Uterus (tissue), 4 donors: ENCODE measurements around the gene MADD. TPM values are rescaled to one million over a fixed set of nuclear protein-coding genes. Genes with fewer than 3 reads are reported as not detected.

ENCODE experiments used
- DNase-seq, 2 donors: peaks; one replicate each; pipeline ENCODE4 v3.0.0-alpha.2; 2019 to 2020
- H3K27ac ChIP-seq, 2 donors: fragments of 200-600 bp; sonication (generic); 1 replicate in 1 of 2; 2 replicates in 1 of 2; pipeline ENCODE4 v1.5.1; 2016 to 2018
- H3K27me3 ChIP-seq, 2 donors: fragments of 200-600 bp; sonication (generic); one replicate each; pipeline ENCODE4 v1.5.1; 2018 to 2019; ENCODE audit warnings: control low read depth in 1 of 2
- H3K36me3 ChIP-seq, 2 donors: fragments of 200-600 bp; sonication (generic); one replicate each; pipeline ENCODE4 v1.5.1; 2019; ENCODE audit warnings: control low read depth in 1 of 2
- H3K4me1 ChIP-seq, 2 donors: fragments of 200-600 bp; sonication (generic); one replicate each; pipeline ENCODE4 v1.5.1; 2018 to 2019; ENCODE audit warnings: control low read depth in 1 of 2
- H3K4me3 ChIP-seq, 2 donors: fragments of 200-600 bp; sonication (generic); 1 replicate in 1 of 2; 2 replicates in 1 of 2; pipeline ENCODE4 v1.5.1; 2018 to 2019; ENCODE audit warnings: mild to moderate bottlenecking in 1 of 2
- H3K9me3 ChIP-seq, 2 donors: fragments of 200-600 bp; sonication (generic); one replicate each; pipeline ENCODE4 v1.5.1; 2019; ENCODE audit warnings: control low read depth in 1 of 2
- CTCF ChIP-seq, 4 experiments: fragments of 200-600 bp in 2 of 4; fragments of 450-650 bp in 2 of 4; sonication (generic) in 2 of 4; IDR thresholded peaks; one replicate each; pipeline ENCODE4 v1.5.1; 2016 to 2019; ENCODE audit warnings: antibody characterized with exemption in 4 of 4, mild to moderate bottlenecking in 2 of 4, moderate library complexity in 1 of 4
- POLR2A ChIP-seq, 2 donors: fragments of 450-650 bp; IDR thresholded peaks; one replicate each; pipeline ENCODE4 v1.6.1; 2016; ENCODE audit warnings: antibody characterized with exemption in 2 of 2, mild to moderate bottlenecking in 1 of 2, moderate library complexity in 1 of 2
- intact Hi-C: fragments of 100-400 bp; cut with DNase I; formaldehyde crosslinking; loops from one replicate; pipeline ENCODE4 v1.15.1; 2023; ENCODE audit warnings: low total_unique reads
- total RNA-seq, 4 donors: library from RNA; depleted of rRNA in 3 of 4; stranded (reverse); fragments of >200 nt in 3 of 4; gene quantifications; one replicate each; pipeline versions ENCODE4 v1.1.0 to v1.2.4, GENCODE V29; 2014 to 2023
- donor health status: DM: yes; HTN: yes; CAD: no.

The MADD gene
- total RNA-seq, 4 donors from 2014 or later = 26.8 to 234 (median 47.2) TPM

DNA sequence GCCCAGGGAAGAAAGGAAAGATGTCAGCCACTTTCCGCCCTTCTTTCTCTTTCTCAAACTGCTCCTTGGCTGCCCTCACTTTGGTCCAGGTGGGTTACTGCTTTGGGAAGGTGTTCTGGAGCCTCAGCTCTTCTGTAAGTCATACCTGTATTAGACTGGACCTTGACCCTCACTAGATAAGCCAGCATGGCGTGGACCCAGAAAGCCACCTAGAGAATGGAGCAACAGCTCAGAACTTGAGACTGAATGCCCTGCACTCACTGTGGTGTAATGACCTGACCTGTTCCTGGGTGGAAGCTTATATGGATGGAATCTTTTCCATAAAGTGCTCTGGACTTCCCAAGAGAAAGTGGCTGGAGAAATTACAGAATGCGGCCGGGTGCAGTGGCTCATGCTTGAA is 36.9 kb upstream of the MADD start:
- H3K27ac ChIP-seq = no peak overlapping the region
- DNase-seq = no peak
- intact Hi-C loops = no loop called here
- H3K4me1 ChIP-seq = no peaks in the 10 kb centered on the region
- H3K36me3 ChIP-seq = no peaks in the 10 kb centered on the region
- no peaks in the 10 kb centered on the region for H3K9me3 ChIP-seq
- TF ChIP-seq POLR2A (IDR thresholded peaks at IDR 0.05) = no peak
- TF ChIP-seq CTCF (IDR thresholded peaks at IDR 0.05) = no peak
- no peaks in the 10 kb centered on the region for H3K27me3 ChIP-seq
- no peak overlapping the region for H3K4me3 ChIP-seq

DNA sequence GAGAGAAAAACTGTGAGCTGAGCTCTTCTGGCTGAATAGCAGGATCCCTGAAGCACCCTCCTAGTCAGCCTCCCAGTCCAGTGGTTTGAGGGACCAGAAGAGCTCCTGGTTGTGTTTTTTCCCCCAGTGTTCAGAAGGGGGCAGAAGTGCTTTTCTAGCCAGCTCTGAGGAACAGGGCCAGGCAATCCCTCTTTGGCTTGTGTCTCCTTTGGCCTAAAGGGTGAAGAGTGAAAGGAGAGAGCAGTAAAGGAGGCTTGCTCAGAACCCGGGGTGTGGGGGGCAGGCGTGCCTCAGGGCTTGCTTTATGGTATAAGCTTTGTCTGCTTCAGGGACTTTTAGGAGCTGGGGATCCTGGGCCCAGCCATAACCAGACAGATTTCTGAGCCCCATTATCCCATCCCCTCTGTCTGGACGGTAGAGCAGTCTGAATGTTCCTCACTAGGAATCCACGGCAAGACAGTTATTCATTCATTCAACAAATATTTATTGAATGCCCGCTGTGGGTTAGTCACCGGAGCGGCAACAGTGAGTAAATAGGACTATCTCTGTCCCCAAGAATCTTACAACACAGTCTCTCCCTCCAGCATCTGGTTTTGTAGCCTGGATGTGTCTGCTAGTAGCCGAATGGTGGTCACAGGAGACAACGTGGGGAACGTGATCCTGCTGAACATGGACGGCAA is 35.8 kb upstream of the MADD start:
- Histone ChIP-seq H3K36me3 (no peaks in the 10 kb centered on the region), H3K27me3 (no peaks in the 10 kb centered on the region), H3K9me3 (no peaks in the 10 kb centered on the region), H3K27ac (no peak overlapping the region), H3K4me1 (no peaks in the 10 kb centered on the region), H3K4me3 (no peak overlapping the region)
- intact Hi-C loops = no loop called here
- no peak for TF ChIP-seq POLR2A (IDR thresholded peaks at IDR 0.05)
- peak in 2 of 4 experiments; percentile 25 to 27 for TF ChIP-seq CTCF (IDR thresholded peaks at IDR 0.05)
- peak in 1 of 2 donors; percentile 33 for DNase-seq

GRCh38 chr11:47234669-47235100 is 35.2 kb upstream of the MADD start:
- Histone ChIP-seq H3K4me3 (no peak overlapping the region), H3K9me3 (no peaks in the 10 kb centered on the region), H3K27ac (no peak overlapping the region), H3K36me3 (no peaks in the 10 kb centered on the region), H3K4me1 (no peaks in the 10 kb centered on the region), H3K27me3 (no peaks in the 10 kb centered on the region)
- no peak for TF ChIP-seq CTCF (IDR thresholded peaks at IDR 0.05)
- no peak for TF ChIP-seq POLR2A (IDR thresholded peaks at IDR 0.05)
- no peak for DNase-seq
- intact Hi-C loops = no loop called here

DNA sequence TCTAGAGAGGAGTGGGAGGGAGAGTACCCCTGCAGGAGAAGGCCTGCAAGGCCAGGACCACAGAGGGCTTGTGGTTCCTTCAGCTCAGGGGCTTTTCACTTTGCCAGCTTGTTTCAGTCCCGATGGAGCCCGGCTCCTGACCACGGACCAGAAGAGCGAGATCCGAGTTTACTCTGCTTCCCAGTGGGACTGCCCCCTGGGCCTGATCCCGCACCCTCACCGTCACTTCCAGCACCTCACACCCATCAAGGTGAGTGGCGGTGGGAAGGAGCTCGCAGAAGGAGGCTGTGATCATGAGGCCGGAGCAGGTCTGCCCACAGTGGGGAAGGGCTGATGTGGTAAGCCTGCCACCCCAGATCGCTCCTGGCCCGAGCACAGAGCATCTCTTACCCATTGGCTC is 34.8 kb upstream of the MADD start:
- no peaks in the 10 kb centered on the region for H3K27me3 ChIP-seq
- intact Hi-C loops = no loop called here
- DNase-seq = no peak
- no peak overlapping the region for H3K27ac ChIP-seq
- no peaks in the 10 kb centered on the region for H3K9me3 ChIP-seq
- no peaks in the 10 kb centered on the region for H3K36me3 ChIP-seq
- TF ChIP-seq CTCF (IDR thresholded peaks at IDR 0.05) (no peak), POLR2A (IDR thresholded peaks at IDR 0.05) (no peak)
- H3K4me3 ChIP-seq = no peak overlapping the region
- no peaks in the 10 kb centered on the region for H3K4me1 ChIP-seq

DNA sequence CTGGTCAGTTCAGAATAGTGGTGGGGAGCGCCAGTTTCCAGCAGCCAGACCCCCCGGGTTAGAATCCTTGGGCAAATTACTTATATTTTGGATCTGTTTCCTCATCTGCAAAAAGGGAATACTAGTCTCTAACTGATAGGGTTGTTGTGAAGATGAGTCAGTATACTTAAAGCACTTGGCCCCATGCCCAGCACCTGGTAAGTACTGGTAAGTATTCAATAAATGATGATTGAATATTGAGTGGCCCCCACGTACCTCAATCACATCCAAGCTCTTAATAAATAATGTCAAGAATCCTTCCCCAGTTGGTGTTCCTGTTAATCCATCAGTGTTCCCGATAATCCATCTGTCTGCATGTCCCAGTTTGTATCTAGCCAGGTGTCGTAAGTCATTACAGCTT is 33.5 kb upstream of the MADD start:
- no peak for DNase-seq
- H3K36me3 ChIP-seq = no peaks in the 10 kb centered on the region
- TF ChIP-seq POLR2A (IDR thresholded peaks at IDR 0.05) (no peak), CTCF (IDR thresholded peaks at IDR 0.05) (no peak)
- H3K4me1 ChIP-seq = no peaks in the 10 kb centered on the region
- H3K9me3 ChIP-seq = no peaks in the 10 kb centered on the region
- H3K4me3 ChIP-seq = no peak overlapping the region
- H3K27ac ChIP-seq = no peak overlapping the region
- no peaks in the 10 kb centered on the region for H3K27me3 ChIP-seq
- intact Hi-C loops = no loop called here
